Skeletal muscle satellite cell (primary cell): Measurements from ENCODE around the gene CDK6.

Source experiments
- H3K27me3 ChIP-seq: 2 replicates; pipeline ENCODE4 v1.7.0; 2013; ENCODE audit warnings: low read length; ENCODE audit not compliant: control insufficient read depth, insufficient read depth
- H3K36me3 ChIP-seq: 2 replicates; pipeline ENCODE4 v1.7.0; 2013; ENCODE audit warnings: mild to moderate bottlenecking, control low read depth, low read length; ENCODE audit not compliant: insufficient read depth
- H3K4me1 ChIP-seq: 2 replicates; pipeline ENCODE4 v1.7.0; 2013; ENCODE audit warnings: low read length; ENCODE audit not compliant: control insufficient read depth, insufficient read depth
- H3K4me2 ChIP-seq: 2 replicates; pipeline ENCODE4 v1.7.0; 2013; ENCODE audit warnings: mild to moderate bottlenecking, low read length
- H3K4me3 ChIP-seq: 2 replicates; pipeline ENCODE4 v1.7.0; 2013; ENCODE audit warnings: low read length
- H3K9ac ChIP-seq: 2 replicates; pipeline ENCODE4 v1.7.0; 2013; ENCODE audit warnings: mild to moderate bottlenecking, low read depth, low read length, moderate library complexity
- H3K9me3 ChIP-seq: replicated peaks from 2 replicates; pipeline ENCODE4 v1.7.0; 2013; ENCODE audit warnings: mild to moderate bottlenecking, control low read depth, low read length

CDK6 gene

DNA sequence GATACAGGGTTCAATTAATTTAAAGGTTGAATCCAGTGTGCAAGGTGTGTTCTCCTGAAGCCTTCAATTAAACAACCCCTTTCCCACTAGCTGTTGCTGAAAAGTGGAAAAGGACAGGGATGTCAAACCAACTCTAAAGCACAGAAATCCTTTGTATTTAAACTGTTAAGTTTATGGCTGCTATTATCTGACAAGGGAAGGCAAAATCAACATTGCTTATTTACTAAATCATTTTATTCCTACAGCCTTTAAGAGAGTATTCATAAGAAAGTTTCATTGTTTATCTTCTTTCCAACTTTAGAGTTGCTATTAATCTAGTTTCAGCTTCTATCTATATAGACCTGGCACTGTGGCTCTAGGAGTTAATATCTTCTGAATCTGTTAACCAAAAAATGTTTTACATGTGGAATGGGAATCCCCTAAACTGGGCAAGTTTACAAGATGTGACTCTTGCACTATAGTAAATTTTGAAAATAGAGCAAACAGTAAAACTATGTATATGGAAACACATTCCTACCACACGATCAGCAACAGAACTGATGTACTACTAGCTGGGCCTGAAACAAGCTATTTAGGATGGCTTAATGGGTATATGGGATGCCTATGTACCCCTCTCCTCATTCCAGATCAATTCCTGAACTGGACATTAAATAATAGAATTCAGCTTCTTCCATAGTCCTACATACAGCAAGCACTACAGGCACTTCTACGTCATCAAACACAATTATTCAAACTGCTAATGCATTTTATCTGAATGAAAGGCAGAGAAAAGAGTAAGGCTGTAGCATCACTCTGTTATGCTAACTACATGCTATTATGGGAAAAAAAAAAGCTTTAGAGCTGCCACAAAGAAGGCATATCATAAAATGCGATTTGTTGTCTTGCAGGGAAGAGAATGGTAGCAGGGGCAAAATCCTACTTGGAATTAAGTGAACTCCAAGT lies 52.8 kb downstream of the CDK6 start:
- no peak overlapping the region for H3K4me2 ChIP-seq
- H3K4me1 ChIP-seq: peaks cover 43% of the 10 kb centered on the region
- H3K27me3 ChIP-seq: no peaks in the 10 kb centered on the region
- H3K36me3 ChIP-seq: peaks cover 1% of the 10 kb centered on the region
- H3K4me3 ChIP-seq: no peak overlapping the region
- H3K9me3 ChIP-seq: peaks cover 1% of the 10 kb centered on the region
- H3K9ac ChIP-seq: no peak overlapping the region

- no peak overlapping the region for H3K9ac ChIP-seq
- H3K9me3 ChIP-seq: no peaks in the 10 kb centered on the region
- no peak overlapping the region for H3K4me3 ChIP-seq
- H3K36me3 ChIP-seq: no peaks in the 10 kb centered on the region
- peaks cover 43% of the 10 kb centered on the region for H3K4me1 ChIP-seq
- no peak overlapping the region for H3K4me2 ChIP-seq
- no peaks in the 10 kb centered on the region for H3K27me3 ChIP-seq
Observed at GRCh38 chr7:92782855-92783254, 53.5 kb downstream of the CDK6 start.

DNA sequence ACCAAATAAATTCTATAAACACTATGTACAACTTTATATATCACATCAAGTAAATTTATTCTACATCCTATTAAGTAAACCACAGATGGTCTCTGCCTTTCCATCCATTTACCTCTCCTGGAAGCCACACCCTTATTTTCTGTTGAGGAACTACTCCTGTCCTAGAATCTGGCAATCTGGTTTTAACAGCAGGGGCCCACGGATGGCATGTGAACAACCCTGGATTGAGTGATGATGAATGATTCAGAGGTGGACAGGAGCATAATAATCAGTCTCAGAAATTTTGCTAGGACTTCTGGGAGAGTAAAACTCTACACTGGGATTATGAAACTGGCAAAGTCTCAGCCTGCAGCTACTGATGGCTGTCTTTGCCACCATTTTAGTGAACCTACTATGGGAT lies 54.1 kb downstream of the CDK6 start:
- Histone ChIP-seq H3K36me3 (no peaks in the 10 kb centered on the region), H3K4me1 (peaks cover 43% of the 10 kb centered on the region), H3K9me3 (no peaks in the 10 kb centered on the region), H3K27me3 (no peaks in the 10 kb centered on the region), H3K4me3 (no peak overlapping the region), H3K9ac (no peak overlapping the region), H3K4me2 (no peak overlapping the region)

GRCh38 chr7:92781117-92781720 lies 55.2 kb downstream of the CDK6 start:
- H3K27me3 ChIP-seq: no peaks in the 10 kb centered on the region
- H3K9me3 ChIP-seq: no peaks in the 10 kb centered on the region
- H3K36me3 ChIP-seq: no peaks in the 10 kb centered on the region
- no peak overlapping the region for H3K9ac ChIP-seq
- H3K4me1 ChIP-seq: peaks cover 42% of the 10 kb centered on the region
- no peak overlapping the region for H3K4me3 ChIP-seq
- no peak overlapping the region for H3K4me2 ChIP-seq

DNA sequence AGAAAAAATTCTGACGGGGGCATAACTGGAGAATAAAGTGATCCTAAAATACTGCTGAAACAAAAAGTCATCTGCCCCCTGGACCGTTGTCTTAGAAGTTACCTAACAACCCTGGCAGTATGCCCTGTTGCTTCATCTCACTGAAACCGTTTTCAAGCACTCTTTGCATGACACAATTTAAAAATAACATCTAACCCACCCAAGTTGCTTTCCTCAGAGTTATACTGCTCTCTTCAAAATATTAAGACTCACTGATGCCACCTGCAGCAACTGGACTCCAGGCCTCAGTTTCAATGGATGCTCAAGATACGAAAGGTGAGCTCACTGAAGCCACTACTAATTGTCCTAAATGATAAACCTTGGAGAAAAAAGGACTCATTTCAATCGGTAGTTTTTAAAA lies 57.4 kb downstream of the CDK6 start:
- no peak overlapping the region for H3K9ac ChIP-seq
- no peaks in the 10 kb centered on the region for H3K27me3 ChIP-seq
- H3K9me3 ChIP-seq: no peaks in the 10 kb centered on the region
- H3K4me1 ChIP-seq: peaks cover 32% of the 10 kb centered on the region
- H3K4me2 ChIP-seq: no peak overlapping the region
- H3K4me3 ChIP-seq: no peak overlapping the region
- H3K36me3 ChIP-seq: no peaks in the 10 kb centered on the region

DNA sequence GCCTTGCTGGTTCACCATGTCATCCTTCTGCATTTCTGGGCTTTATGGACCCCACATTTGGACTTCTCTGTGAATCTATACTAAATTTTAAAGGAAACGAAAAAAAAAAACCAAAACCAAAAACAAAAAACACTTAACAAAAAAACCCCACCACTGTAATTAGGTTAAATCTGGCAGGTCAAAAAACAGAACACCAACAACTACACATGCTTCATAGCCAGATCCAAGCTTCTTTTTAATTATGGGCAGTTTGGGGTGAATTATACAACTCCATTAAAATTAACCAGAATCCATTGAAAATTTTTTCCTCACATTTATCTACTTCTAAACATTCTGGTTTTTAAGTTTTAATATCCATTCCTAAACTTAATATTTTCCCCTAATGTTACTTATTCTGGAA lies 58.4 kb downstream of the CDK6 start:
- peaks cover 9% of the 10 kb centered on the region for H3K36me3 ChIP-seq
- peaks cover 32% of the 10 kb centered on the region for H3K4me1 ChIP-seq
- no peak overlapping the region for H3K4me2 ChIP-seq
- H3K27me3 ChIP-seq: no peaks in the 10 kb centered on the region
- H3K9me3 ChIP-seq: no peaks in the 10 kb centered on the region
- no peak overlapping the region for H3K9ac ChIP-seq
- no peak overlapping the region for H3K4me3 ChIP-seq

- Histone ChIP-seq H3K9me3 (no peaks in the 10 kb centered on the region), H3K4me2 (no peak overlapping the region), H3K27me3 (no peaks in the 10 kb centered on the region), H3K9ac (no peak overlapping the region), H3K36me3 (peaks cover 17% of the 10 kb centered on the region), H3K4me1 (peaks cover 10% of the 10 kb centered on the region), H3K4me3 (no peak overlapping the region)
Observed at GRCh38 chr7:92773808-92774207, 62.6 kb downstream of the CDK6 start.

- H3K9ac ChIP-seq: no peak overlapping the region
- H3K4me1 ChIP-seq: peaks cover 49% of the 10 kb centered on the region
- H3K9me3 ChIP-seq: no peaks in the 10 kb centered on the region
- H3K4me3 ChIP-seq: no peak overlapping the region
- H3K4me2 ChIP-seq: no peak overlapping the region
- peaks cover 17% of the 10 kb centered on the region for H3K36me3 ChIP-seq
- H3K27me3 ChIP-seq: no peaks in the 10 kb centered on the region
Observed at GRCh38 chr7:92769844-92770243, 66.5 kb downstream of the CDK6 start.

DNA sequence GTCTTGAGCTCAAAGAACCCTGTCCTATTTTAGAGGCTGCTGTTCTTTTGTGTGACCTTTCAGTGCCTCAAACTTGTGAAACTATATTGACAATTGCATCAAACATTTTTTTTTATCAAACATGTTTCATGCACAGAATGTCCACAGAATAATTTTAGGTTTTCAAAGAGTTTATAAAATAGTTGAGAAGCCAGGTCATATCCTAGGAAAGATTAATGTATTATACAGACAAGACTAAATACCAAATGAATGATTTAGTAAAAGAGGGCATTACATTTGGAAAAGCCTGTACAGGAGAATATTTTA lies 67.0 kb downstream of the CDK6 start:
- Histone ChIP-seq H3K9ac (no peak overlapping the region), H3K27me3 (no peaks in the 10 kb centered on the region), H3K9me3 (no peaks in the 10 kb centered on the region), H3K4me2 (no peak overlapping the region), H3K4me1 (peaks cover 54% of the 10 kb centered on the region), H3K4me3 (no peak overlapping the region), H3K36me3 (peaks cover 17% of the 10 kb centered on the region)

GRCh38 chr7:92768501-92769393 lies 67.6 kb downstream of the CDK6 start:
- peaks cover 60% of the 10 kb centered on the region for H3K4me1 ChIP-seq
- no peak overlapping the region for H3K4me3 ChIP-seq

GRCh38 chr7:92767437-92767836 lies 68.9 kb downstream of the CDK6 start:
- Histone ChIP-seq H3K36me3 (peaks cover 8% of the 10 kb centered on the region), H3K4me1 (peaks cover 73% of the 10 kb centered on the region), H3K27me3 (no peaks in the 10 kb centered on the region), H3K9ac (peak overlapping the region; percentile 74), H3K4me3 (peak overlapping the region; percentile 43), H3K4me2 (peak overlapping the region; percentile 71), H3K9me3 (no peaks in the 10 kb centered on the region)

More at GRCh38 chr7:92768501-92769393, 67.6 kb downstream of the CDK6 start:
- Histone ChIP-seq H3K9ac (peak overlapping the region; percentile 13), H3K4me2 (peak overlapping the region; percentile 48), H3K9me3 (no peaks in the 10 kb centered on the region), H3K27me3 (no peaks in the 10 kb centered on the region), H3K36me3 (peaks cover 16% of the 10 kb centered on the region)
